Measurements from ENCODE around the gene JPH3. TPM values are rescaled to one million over a fixed set of nuclear protein-coding genes. Genes with fewer than 3 reads are reported as not detected.
A peak's percentile ranks its signal among the peaks of the same experiment; 100 is the strongest.

JPH3 gene
- total RNA-seq, 2 experiments from 2014 or later: 0.14 to 0.19 TPM

DNA sequence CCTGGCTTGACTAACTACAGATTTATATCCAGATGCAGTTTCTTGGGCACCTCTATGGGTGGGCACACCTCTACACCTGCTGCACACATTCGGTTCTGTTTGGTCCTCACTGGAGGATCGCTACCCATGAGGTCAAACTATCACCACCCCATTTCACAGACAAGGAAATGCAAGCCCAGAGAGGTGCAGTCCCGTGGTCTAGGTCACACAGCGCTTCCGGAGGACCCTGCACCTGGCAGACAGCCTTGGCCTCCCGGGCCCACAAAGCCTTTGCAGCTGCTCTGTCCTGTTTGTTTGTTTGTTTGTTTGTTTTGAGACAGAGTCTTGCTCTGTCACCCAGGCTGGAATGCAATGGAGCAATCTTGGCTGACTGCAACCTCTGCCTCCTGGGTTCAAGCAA is 39.3 kb upstream of the JPH3 start:
- DNase-seq (no peak), ATAC-seq (no peak)
- H3K27me3 Mint-ChIP-seq: peaks cover 5% of the 10 kb centered on the region
- no peaks in the 10 kb centered on the region for H3K4me1 Mint-ChIP-seq
- H3K9me3 Mint-ChIP-seq (ENCODE audit: low read depth): peaks cover 7% of the 10 kb centered on the region
- H3K36me3 Mint-ChIP-seq (ENCODE audit: low read depth): no peaks in the 10 kb centered on the region
- ChIA-PET CTCF (interaction anchor here (1.3 to 2.0 kb wide), 2 partner anchors 8 to 73 kb away, joined by 4 to 12 read pairs; no protein-coding TSS in a partner anchor), POLR2A (no interaction called here)
- H3K27ac Mint-ChIP-seq: no peak overlapping the region
- H3K4me3 Mint-ChIP-seq: no peak overlapping the region
- intact Hi-C loops (cut with DNase I, micrococcal nuclease): no loop called here

DNA sequence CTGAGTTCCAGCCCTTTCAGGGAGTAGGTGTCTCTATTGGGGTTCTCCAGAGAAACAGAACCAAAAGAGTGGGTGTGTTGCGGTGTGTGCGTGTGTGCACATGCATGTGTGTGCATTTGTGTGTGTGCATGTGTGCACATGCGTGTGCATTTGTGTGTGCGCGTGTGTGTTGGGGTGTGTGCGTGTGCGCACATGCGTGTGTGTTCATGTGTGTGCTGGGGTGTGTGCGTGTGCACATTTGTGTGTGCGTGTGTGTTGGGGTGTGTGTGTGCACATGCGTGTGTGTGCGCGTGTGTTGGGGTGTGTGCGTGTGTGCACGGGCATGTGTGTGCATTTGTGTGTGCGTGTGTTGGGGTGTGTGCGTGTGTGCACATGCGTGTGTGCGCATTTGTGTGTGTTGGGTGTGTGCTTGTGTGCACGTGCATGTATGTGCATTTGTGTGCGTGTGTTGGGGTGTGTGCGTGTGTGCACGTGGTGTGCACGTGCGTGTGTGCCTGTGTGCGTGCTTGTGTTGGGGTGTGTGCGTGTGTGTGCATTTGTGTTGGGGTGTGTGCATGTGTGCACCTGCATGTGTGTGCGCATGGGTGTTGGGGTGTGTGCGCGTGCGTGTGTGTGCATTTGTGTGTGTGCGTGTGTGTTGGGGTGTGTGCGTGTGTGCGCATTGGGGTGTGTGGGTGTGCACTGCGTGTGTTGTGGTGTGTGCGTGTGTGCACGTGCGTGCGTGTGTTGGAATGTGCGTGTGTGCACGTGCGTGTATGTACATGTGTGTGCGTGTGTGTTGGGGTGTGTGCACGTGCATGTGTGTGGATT is 38.4 kb upstream of the JPH3 start:
- intact Hi-C loops (cut with DNase I, micrococcal nuclease): no loop called here
- Mint-ChIP-seq H3K36me3 (ENCODE audit: low read depth) (no peaks in the 10 kb centered on the region), H3K27ac (no peak overlapping the region), H3K4me1 (no peaks in the 10 kb centered on the region), H3K27me3 (peaks cover under 1% of the 10 kb centered on the region), H3K9me3 (ENCODE audit: low read depth) (peaks cover 7% of the 10 kb centered on the region), H3K4me3 (no peak overlapping the region)
- POLR2A ChIA-PET: no interaction called here
- ATAC-seq (no peak), DNase-seq (no peak)
- CTCF ChIA-PET: no interaction called here

DNA sequence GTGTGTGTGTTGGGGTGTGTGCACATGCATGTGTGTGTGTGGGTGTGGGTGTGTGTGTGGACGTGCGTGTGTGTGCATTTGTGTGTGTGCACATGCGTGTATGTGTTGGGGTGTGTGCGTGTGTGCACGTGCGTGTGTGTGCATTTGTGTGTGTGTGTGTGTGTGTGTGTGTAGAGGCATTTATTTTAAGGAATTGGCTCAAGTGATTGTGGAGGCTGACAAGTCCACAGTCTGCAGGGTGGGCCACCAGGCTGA is 37.9 kb upstream of the JPH3 start:
- intact Hi-C loops (cut with DNase I, micrococcal nuclease): no loop called here
- CTCF ChIA-PET: no interaction called here
- POLR2A ChIA-PET: no interaction called here
- H3K36me3 Mint-ChIP-seq (ENCODE audit: low read depth): no peaks in the 10 kb centered on the region
- no peaks in the 10 kb centered on the region for H3K4me1 Mint-ChIP-seq
- H3K4me3 Mint-ChIP-seq: no peak overlapping the region
- DNase-seq (no peak), ATAC-seq (no peak)
- H3K27ac Mint-ChIP-seq: no peak overlapping the region
- H3K9me3 Mint-ChIP-seq (ENCODE audit: low read depth): peaks cover 7% of the 10 kb centered on the region
- peaks cover 1% of the 10 kb centered on the region for H3K27me3 Mint-ChIP-seq

DNA sequence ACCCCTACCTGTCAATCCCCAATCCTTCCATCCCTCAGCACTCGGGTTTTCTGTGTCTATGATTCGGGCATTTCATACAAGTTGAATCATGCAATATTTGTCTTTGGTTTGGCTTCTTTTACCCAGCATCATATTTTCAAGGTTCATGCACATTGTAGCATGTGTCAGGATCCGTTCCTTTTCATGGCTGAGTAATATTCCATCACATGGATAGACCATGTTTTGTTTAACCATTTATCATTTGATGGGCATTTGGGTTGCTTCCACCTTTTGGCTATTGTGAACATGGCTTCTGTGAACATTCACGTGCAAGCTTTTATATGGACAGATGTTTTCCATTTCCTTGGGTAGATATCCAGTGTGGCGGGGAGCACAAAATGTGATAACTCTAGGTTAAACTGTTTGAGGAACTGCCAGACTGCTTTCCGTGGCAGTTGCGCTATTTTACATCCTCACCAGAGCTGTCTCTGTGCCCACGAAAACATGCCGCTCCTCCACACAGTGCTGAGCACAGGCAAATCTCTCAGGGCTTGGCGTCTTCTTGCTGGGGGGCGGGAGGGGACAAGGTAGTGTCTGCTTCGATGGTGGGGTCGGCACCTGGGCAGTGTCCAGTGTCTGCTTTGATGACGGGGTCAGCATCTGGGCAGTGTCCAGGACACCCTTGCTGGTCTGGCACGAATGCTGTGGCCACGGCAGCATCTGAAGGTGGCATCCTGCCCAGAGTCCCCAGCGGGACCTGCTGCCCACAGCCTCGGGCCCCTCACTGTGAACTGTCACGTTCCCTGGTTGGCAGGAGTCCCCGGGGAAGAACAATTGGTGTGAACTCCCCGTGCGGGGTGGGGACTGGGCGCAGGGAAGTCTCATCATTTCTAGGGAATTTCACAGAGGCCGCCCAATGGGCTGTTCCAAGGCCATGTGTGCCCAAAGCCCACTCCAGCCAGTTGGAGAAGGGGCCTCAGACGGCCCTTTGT is 32.4 kb upstream of the JPH3 start:
- H3K27ac Mint-ChIP-seq: no peak overlapping the region
- H3K4me1 Mint-ChIP-seq: no peaks in the 10 kb centered on the region
- ChIA-PET POLR2A (no interaction called here), CTCF (interaction anchor here (1.4 to 2.1 kb wide), 2 partner anchors 7 to 66 kb away, joined by 4 to 12 read pairs; no protein-coding TSS in a partner anchor)
- peaks cover 5% of the 10 kb centered on the region for H3K27me3 Mint-ChIP-seq
- intact Hi-C loops (cut with DNase I, micrococcal nuclease): no loop called here
- H3K36me3 Mint-ChIP-seq (ENCODE audit: low read depth): no peaks in the 10 kb centered on the region
- no peak for DNase-seq
- no peak for ATAC-seq
- no peaks in the 10 kb centered on the region for H3K9me3 Mint-ChIP-seq (ENCODE audit: low read depth)
- H3K4me3 Mint-ChIP-seq: no peak overlapping the region

DNA sequence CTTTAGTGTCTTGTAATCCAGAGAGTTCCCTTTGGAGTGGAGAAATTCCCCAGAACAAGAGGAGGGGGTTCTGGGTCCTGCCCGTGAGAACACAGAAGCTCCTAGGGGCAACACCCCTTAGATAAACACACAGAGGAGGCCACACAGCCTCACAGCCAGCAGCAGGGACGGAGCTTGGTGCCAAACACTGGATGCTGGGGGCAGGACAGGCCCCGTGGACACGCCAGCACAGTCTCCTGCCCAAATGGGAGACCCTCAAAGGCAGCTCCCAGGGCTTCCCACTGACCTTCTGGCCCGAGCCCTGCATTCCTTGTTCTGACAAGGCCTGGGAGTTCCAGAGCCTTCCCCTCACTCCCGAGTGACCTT is 31.8 kb upstream of the JPH3 start:
- H3K4me3 Mint-ChIP-seq: no peak overlapping the region
- no peaks in the 10 kb centered on the region for H3K9me3 Mint-ChIP-seq (ENCODE audit: low read depth)
- ChIA-PET POLR2A (no interaction called here), CTCF (interaction anchor here (0.7 to 2.1 kb wide), 4 partner anchors 8 to 580 kb away, joined by 3 to 12 read pairs (median 4); no protein-coding TSS in a partner anchor)
- no peaks in the 10 kb centered on the region for H3K4me1 Mint-ChIP-seq
- H3K27ac Mint-ChIP-seq: no peak overlapping the region
- ATAC-seq: no peak
- peaks cover 7% of the 10 kb centered on the region for H3K27me3 Mint-ChIP-seq
- no peaks in the 10 kb centered on the region for H3K36me3 Mint-ChIP-seq (ENCODE audit: low read depth)
- no peak for DNase-seq
- intact Hi-C loops (cut with DNase I, micrococcal nuclease): no loop called here

DNA sequence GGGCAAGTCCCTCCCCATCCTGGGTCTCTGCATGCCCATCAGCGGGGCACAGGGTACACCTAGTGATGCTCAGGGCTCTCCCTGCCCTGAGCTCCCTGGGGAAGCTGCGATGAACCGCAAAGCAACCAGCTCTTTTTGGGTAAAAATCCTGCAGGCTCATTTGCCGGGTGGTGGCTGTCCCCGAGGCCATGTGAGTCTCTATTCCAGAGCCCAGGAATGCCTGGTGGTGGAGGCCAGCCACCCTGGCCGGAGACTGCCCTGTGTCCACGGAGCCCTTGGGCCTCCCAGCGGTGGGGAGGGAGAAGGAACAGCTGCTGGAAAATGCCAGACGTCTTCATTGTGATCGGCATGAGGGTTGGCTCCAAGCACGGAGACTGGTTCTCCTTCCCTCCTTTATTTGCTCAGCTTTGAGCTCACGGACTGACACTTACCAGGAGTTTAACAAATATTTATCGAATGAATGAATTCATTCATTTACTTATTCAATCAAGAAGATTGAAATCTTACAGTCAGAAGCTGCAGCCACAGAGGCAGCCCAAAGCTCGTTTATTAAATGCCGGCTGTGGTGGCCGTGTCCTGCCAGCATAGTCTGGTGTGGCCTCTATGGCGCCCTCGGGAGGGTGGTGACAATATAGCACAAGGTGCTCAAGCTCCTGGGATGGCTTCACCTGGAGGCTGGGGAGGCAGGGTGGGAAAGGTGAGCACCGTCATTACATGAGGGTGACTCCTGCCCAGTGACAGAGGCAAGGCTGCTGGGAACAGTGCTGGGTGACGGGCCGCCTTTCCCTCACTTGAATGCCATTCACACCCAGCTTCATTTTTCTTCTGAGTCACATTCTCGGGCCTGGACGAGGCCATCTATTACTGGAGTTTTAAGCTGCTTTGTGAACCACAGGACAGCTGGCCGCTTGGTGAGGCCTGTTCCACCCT is 31.1 kb upstream of the JPH3 start:
- Mint-ChIP-seq H3K27ac (no peak overlapping the region), H3K27me3 (peaks cover 7% of the 10 kb centered on the region), H3K4me1 (no peaks in the 10 kb centered on the region), H3K9me3 (ENCODE audit: low read depth) (no peaks in the 10 kb centered on the region), H3K36me3 (ENCODE audit: low read depth) (no peaks in the 10 kb centered on the region), H3K4me3 (no peak overlapping the region)
- ChIA-PET POLR2A (no interaction called here), CTCF (interaction anchor here (0.7 to 2.1 kb wide), 9 partner anchors 9 to 580 kb away, joined by 3 to 12 read pairs (median 3); no protein-coding TSS in a partner anchor)
- intact Hi-C loops (cut with DNase I, micrococcal nuclease): no loop called here
- peak; percentile 62 for DNase-seq
- ATAC-seq: peak; percentile 42

DNA sequence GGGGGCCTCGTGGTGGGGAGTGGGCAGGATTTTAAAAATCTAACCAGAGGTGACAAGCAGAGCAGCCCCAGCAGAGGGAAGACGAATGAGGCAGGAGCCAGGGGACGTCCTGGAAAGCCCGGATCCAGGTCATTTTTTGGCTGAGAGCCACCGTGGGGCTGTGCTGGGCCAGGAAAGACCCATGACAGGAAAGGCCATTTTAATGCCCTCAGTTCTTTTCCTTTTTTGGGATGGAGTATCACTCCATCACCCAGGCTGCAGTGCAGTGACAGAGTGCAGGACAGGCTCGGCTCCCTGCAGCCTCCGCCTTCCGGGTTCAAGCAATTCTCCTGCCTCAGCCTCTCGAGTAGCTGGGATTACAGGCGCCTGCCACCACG is 30.5 kb upstream of the JPH3 start:
- Mint-ChIP-seq H3K4me3 (no peak overlapping the region), H3K27ac (no peak overlapping the region), H3K36me3 (ENCODE audit: low read depth) (no peaks in the 10 kb centered on the region), H3K9me3 (ENCODE audit: low read depth) (no peaks in the 10 kb centered on the region), H3K27me3 (peaks cover 10% of the 10 kb centered on the region), H3K4me1 (no peaks in the 10 kb centered on the region)
- intact Hi-C loops (cut with DNase I, micrococcal nuclease): no loop called here
- POLR2A ChIA-PET: interaction anchor here (0.6 kb wide), 1 partner anchor 176 kb away, joined by 3 read pairs; no protein-coding TSS in a partner anchor
- ATAC-seq (no peak), DNase-seq (no peak)
- CTCF ChIA-PET: interaction anchor here (0.9 to 2.1 kb wide), 6 partner anchors 10 to 178 kb away, joined by 3 to 12 read pairs (median 4); no protein-coding TSS in a partner anchor

DNA sequence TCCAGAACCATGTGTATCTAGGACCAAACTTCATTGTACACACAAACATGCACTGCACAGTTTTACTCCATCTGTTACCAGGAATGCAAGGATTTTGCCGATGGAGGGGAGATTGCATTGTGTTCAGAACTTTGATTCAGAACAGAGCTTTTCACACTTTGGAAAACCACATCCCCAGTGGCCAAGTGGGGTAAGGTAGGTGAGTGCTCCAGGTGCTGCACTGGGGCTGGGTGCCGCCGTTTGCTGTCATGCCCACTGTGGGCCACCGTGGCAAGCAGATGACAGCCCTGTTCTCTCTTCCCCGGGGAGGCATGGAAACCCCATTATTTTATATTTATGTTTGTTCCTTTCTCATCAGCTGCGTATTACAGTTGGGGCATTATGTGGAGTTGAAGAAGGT is 29.3 kb upstream of the JPH3 start:
- H3K4me1 Mint-ChIP-seq: no peaks in the 10 kb centered on the region
- no peaks in the 10 kb centered on the region for H3K36me3 Mint-ChIP-seq (ENCODE audit: low read depth)
- CTCF ChIA-PET: no interaction called here
- ATAC-seq: no peak
- intact Hi-C loops (cut with DNase I, micrococcal nuclease): no loop called here
- peaks cover 10% of the 10 kb centered on the region for H3K27me3 Mint-ChIP-seq
- no peak for DNase-seq
- no peaks in the 10 kb centered on the region for H3K9me3 Mint-ChIP-seq (ENCODE audit: low read depth)
- no peak overlapping the region for H3K4me3 Mint-ChIP-seq
- POLR2A ChIA-PET: no interaction called here
- no peak overlapping the region for H3K27ac Mint-ChIP-seq

DNA sequence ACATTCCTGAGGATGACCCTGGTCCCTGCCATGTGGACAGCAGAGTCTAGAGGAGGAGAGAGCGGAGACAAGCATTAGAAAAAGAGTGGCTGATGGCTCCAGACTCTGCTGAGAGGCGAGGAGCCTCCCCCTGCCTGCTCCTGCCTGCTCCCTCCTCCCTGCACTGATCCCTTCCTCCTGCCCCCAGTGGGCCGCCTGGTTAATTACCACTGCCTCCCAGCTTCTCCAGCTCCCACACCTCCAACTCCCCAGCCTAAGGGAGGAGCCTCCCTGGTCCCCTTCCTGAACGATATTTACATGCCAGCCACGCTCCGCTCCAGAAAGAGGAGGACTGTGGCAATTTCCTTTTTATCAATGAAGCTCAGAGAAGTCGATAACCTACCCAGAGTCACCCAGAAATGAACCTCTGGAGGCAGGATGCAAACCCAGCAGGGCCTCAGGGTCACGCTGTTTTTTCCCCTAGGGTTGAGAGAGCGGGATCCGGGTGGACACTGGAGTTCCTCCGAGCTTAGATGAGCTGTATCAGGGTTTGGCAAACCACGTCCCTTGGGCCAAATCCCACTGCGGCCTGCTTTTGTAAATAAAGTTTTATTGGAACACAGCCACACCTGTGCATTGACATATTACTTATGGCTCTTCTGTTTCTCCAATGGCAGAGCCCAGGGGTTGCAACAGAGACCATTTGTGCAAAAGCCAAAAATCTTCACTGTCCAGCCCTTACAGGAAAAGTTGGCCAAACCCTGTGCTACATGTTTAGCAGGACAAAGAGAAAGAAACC is 27.1 kb upstream of the JPH3 start:
- H3K4me1 Mint-ChIP-seq: no peaks in the 10 kb centered on the region
- H3K4me3 Mint-ChIP-seq: no peak overlapping the region
- H3K27me3 Mint-ChIP-seq: peaks cover 11% of the 10 kb centered on the region
- no peak overlapping the region for H3K27ac Mint-ChIP-seq
- H3K36me3 Mint-ChIP-seq (ENCODE audit: low read depth): no peaks in the 10 kb centered on the region
- intact Hi-C loops (cut with DNase I, micrococcal nuclease): no loop called here
- no peak for DNase-seq
- ChIA-PET CTCF (no interaction called here), POLR2A (no interaction called here)
- H3K9me3 Mint-ChIP-seq (ENCODE audit: low read depth): no peaks in the 10 kb centered on the region
- ATAC-seq: no peak

DNA sequence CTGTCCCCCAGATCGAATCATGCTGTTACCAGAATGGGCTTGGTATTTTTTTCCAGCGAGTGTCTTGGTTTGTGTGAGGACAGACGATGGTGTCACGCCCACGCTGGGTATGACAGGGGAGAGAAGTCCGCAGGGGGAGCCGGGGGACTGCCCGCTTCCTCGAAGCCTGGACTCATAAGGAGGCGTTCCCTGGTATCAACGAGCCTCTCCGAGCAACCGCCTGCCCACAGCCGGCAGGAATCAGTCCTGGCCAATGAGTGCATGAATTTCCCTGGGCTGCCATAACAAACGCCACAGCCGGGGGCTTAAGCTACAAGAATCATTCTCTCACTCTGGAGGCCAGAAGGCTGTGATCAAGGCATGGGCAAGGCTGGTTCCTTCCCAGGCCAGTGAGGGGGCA is 26.1 kb upstream of the JPH3 start:
- Mint-ChIP-seq H3K27ac (no peak overlapping the region), H3K4me1 (no peaks in the 10 kb centered on the region), H3K9me3 (ENCODE audit: low read depth) (no peaks in the 10 kb centered on the region), H3K27me3 (peaks cover 15% of the 10 kb centered on the region), H3K4me3 (no peak overlapping the region), H3K36me3 (ENCODE audit: low read depth) (no peaks in the 10 kb centered on the region)
- ATAC-seq: no peak
- intact Hi-C loops (cut with DNase I, micrococcal nuclease): no loop called here
- no peak for DNase-seq
- ChIA-PET POLR2A (no interaction called here), CTCF (no interaction called here)

All from activated CD4-positive, alpha-beta T cell treated with anti-CD3 and anti-CD28 coated beads for 36 hours (primary cell).